Osteoblast (primary cell): ENCODE data around the gene KLC1. TPM values are rescaled to one million over a fixed set of nuclear protein-coding genes. Genes with fewer than 3 reads are reported as not detected.

Source experiments
- DNase-seq: peaks from one replicate; pipeline ENCODE4 v3.0.0; 2011; ENCODE audit warnings: low spot score, mixed read lengths; ENCODE audit not compliant: insufficient read length; ENCODE audit errors: missing footprints
- H2AFZ ChIP-seq: 2 replicates; pipeline ENCODE4 v1.6.0; 2011; ENCODE audit warnings: mild to moderate bottlenecking, low read length
- H3K27ac ChIP-seq: 2 replicates; pipeline ENCODE4 v1.5.1; 2011; ENCODE audit warnings: mild to moderate bottlenecking, low read depth, low read length, moderate library complexity
- H3K27me3 ChIP-seq: 2 replicates; pipeline ENCODE4 v1.6.0; 2012; ENCODE audit warnings: mild to moderate bottlenecking, control low read depth, inconsistent platforms, low read length, moderate library complexity; ENCODE audit not compliant: insufficient read depth
- H3K36me3 ChIP-seq: 2 replicates; pipeline ENCODE4 v1.5.1; 2011; ENCODE audit warnings: mild to moderate bottlenecking, low read length, control low read depth, moderate library complexity; ENCODE audit not compliant: insufficient read depth
- H3K4me1 ChIP-seq: 2 replicates; pipeline ENCODE4 v1.5.1; 2011; ENCODE audit warnings: mild to moderate bottlenecking, low read length, control low read depth, moderate library complexity; ENCODE audit not compliant: insufficient read depth
- H3K4me2 ChIP-seq: 2 replicates; pipeline ENCODE4 v1.6.0; 2011; ENCODE audit warnings: mild to moderate bottlenecking, low read length; ENCODE audit not compliant: insufficient read depth
- H3K4me3 ChIP-seq: fragments of 200-600 bp; sonication (generic); 3 replicates; pipeline ENCODE4 v1.5.1; 2012; ENCODE audit warnings: mild to moderate bottlenecking, low read length, inconsistent platforms; ENCODE audit not compliant: insufficient read depth
- H3K79me2 ChIP-seq: 2 replicates; pipeline ENCODE4 v1.6.0; 2012; ENCODE audit warnings: mild to moderate bottlenecking, low read length, control low read depth, inconsistent platforms; ENCODE audit not compliant: insufficient read depth
- H3K9me3 ChIP-seq: 2 replicates; pipeline ENCODE4 v1.5.1; 2011; ENCODE audit warnings: low read depth, low read length, control low read depth
- H4K20me1 ChIP-seq: 2 replicates; pipeline ENCODE4 v1.6.0; 2012; ENCODE audit warnings: mild to moderate bottlenecking, low read length, control low read depth; ENCODE audit not compliant: insufficient read depth
- total RNA-seq: library from RNA; depleted of rRNA; stranded (reverse); fragments of >200 nt; gene quantifications from 2 replicates; pipeline ENCODE4 v1.2.3, GENCODE V29; 2012
- TF ChIP-seq, protein P1 (sequence below): IDR thresholded peaks from 2 replicates; pipeline ENCODE4 v1.5.1; 2011; ENCODE audit warnings: mild to moderate bottlenecking, low read depth, low read length, moderate library complexity; ENCODE audit errors: extremely low read depth

Gene KLC1
- total RNA-seq, 1 donor = 205 TPM

DNA sequence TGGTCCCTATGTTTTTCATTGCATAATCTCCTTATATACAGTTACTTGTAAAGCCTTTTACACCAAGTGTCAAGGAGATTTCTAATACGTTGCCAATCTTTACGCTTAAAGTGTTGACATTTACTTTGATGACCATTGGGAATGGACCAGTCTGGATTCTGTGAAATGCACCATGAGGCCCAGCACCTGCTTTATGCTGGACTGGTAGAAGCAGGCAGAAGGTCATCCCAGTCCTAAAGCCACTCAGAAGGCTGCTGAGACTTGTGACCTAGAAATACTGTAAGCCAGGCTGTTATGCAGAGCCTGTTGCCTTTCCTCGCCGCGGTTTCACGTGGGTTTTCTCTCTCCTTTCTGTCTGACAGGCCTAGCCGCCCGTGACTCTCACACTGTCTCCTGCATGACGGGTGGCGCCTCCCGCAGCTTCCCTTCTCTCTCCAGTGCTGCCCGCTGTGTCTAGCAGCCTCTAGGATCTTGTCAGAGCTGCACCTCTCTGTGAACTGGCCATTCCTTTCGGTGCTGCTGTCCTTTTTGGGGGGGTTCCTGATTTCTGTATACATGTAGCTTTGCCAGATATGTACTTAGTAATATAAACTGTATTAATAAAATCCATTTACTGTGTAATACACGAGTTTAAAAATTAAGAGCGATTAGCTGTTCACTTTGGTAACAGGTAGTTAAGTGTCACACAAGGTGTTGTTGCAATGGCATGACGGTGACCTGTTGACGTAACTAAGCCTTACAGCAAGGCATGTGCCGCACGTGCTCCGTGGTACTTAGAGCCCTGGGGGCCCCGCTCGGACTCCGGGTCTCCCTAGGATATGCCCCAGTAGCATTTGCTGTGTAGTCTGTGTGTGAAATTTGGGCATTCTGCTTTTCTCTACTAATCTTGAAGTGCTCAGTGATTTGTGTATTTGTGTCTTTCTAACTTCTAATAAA, 56.5 kb downstream of the KLC1 start:
- Histone ChIP-seq H2AFZ (no peak overlapping the region), H3K36me3 (peaks cover 88% of the 10 kb centered on the region), H3K79me2 (peaks cover 81% of the 10 kb centered on the region), H3K4me3 (no peak overlapping the region), H3K27me3 (no peaks in the 10 kb centered on the region), H4K20me1 (peaks cover 16% of the 10 kb centered on the region), H3K4me2 (no peak overlapping the region), H3K9me3 (no peaks in the 10 kb centered on the region), H3K4me1 (peaks cover 14% of the 10 kb centered on the region), H3K27ac (no peak overlapping the region)
- DNase-seq = peak; percentile 72
- TF ChIP-seq, protein P1, sequence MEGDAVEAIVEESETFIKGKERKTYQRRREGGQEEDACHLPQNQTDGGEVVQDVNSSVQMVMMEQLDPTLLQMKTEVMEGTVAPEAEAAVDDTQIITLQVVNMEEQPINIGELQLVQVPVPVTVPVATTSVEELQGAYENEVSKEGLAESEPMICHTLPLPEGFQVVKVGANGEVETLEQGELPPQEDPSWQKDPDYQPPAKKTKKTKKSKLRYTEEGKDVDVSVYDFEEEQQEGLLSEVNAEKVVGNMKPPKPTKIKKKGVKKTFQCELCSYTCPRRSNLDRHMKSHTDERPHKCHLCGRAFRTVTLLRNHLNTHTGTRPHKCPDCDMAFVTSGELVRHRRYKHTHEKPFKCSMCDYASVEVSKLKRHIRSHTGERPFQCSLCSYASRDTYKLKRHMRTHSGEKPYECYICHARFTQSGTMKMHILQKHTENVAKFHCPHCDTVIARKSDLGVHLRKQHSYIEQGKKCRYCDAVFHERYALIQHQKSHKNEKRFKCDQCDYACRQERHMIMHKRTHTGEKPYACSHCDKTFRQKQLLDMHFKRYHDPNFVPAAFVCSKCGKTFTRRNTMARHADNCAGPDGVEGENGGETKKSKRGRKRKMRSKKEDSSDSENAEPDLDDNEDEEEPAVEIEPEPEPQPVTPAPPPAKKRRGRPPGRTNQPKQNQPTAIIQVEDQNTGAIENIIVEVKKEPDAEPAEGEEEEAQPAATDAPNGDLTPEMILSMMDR = no peak

DNA sequence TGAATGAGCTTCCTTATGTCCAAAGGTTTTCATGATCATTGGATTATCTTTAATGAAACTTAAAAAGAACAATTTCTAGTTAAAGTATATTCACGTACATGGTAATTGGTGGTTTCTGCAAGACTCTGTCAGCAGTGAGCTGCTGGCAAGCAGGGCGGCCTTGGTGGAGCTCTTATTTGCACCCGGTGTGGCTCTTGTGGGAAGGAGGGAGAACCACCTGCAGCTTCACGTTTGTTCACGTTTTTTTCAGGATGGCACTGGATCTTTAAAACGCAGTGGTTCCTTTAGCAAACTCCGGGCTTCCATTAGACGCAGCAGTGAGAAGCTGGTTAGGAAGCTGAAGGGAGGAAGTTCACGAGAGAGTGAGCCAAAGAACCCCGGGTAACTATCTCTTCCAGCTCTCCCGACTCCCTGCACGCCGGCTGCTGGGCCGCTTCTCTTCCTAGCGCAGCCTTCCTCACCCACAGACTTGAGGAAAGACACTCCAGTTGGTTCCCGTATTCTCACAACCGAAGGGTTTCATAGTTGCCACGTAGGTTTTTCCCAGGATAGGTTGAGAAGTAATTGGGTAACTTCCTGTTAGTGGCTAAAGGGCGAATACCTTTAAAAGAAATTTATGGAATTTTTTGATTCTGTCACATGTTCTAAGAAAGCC, 57.9 kb downstream of the KLC1 start:
- H3K4me3 ChIP-seq = no peak overlapping the region
- H3K27me3 ChIP-seq = no peaks in the 10 kb centered on the region
- H2AFZ ChIP-seq = no peak overlapping the region
- peaks cover 17% of the 10 kb centered on the region for H4K20me1 ChIP-seq
- peaks cover 14% of the 10 kb centered on the region for H3K4me1 ChIP-seq
- H3K79me2 ChIP-seq = peaks cover 79% of the 10 kb centered on the region
- TF ChIP-seq, protein P1 = no peak
- peak overlapping the region; percentile 54 for H3K27ac ChIP-seq
- peaks cover 80% of the 10 kb centered on the region for H3K36me3 ChIP-seq
- peak; percentile 65 for DNase-seq
- no peak overlapping the region for H3K4me2 ChIP-seq
- H3K9me3 ChIP-seq = no peaks in the 10 kb centered on the region

DNA sequence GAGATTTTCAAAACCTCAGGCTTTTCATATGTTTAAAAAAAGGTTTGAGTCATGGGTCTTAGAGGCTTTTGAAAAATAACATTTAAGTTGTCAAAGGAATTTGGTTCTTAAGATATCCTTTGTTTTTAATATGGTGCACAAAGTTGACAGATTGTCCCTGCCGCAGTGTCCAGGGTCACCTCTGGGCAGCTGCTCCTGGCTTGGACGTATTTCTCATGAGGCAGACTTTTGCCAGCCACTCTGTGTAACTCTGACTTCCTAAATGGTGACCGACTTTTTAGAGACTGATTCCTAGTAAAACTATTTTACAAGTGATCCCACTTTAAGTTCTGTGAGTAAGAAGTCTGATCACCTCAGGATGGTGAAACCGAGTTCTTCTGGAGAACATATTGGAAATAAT, 58.7 kb downstream of the KLC1 start:
- H2AFZ ChIP-seq = no peak overlapping the region
- TF ChIP-seq, protein P1 = no peak
- peaks cover 86% of the 10 kb centered on the region for H3K79me2 ChIP-seq
- H3K4me3 ChIP-seq = no peak overlapping the region
- no peak overlapping the region for H3K4me2 ChIP-seq
- DNase-seq = no peak
- peaks cover 14% of the 10 kb centered on the region for H3K4me1 ChIP-seq
- peak overlapping the region; percentile 54 for H3K27ac ChIP-seq
- peaks cover 81% of the 10 kb centered on the region for H3K36me3 ChIP-seq
- no peaks in the 10 kb centered on the region for H3K27me3 ChIP-seq
- H3K9me3 ChIP-seq = no peaks in the 10 kb centered on the region
- peaks cover 20% of the 10 kb centered on the region for H4K20me1 ChIP-seq

DNA sequence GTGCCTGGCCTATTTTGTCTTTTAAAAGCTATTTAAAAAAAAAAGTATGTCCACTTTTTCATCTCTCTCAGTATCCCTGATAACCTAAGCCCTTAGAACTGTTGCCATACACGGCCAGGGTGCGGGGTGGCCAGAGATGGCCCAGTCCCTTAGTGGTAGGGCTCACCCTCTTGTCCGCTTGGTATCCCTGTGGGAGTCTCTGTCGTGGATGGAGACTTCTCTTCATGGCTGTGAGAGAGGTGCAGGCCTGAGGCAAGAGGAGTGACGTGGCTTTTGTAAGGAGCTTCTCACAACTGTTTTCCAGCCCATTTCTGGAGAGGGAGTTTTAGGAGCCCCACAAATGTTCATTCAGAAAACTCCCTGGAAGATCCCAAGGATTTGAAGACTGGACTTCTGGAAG, 59.4 kb downstream of the KLC1 start:
- Histone ChIP-seq H3K27ac (peak overlapping the region; percentile 61), H4K20me1 (peaks cover 20% of the 10 kb centered on the region), H2AFZ (no peak overlapping the region), H3K79me2 (peaks cover 86% of the 10 kb centered on the region), H3K4me2 (no peak overlapping the region), H3K4me1 (peaks cover 14% of the 10 kb centered on the region), H3K4me3 (no peak overlapping the region), H3K36me3 (peaks cover 81% of the 10 kb centered on the region), H3K9me3 (no peaks in the 10 kb centered on the region), H3K27me3 (no peaks in the 10 kb centered on the region)
- TF ChIP-seq, protein P1 = no peak
- peak; percentile 61 for DNase-seq
